ENCODE data around the gene AP4E1. TPM values are rescaled to one million over a fixed set of nuclear protein-coding genes. Genes with fewer than 3 reads are reported as not detected.

AP4E1 gene
- total RNA-seq, 1 experiment from 2014 or later, result 9.5 TPM

DNA sequence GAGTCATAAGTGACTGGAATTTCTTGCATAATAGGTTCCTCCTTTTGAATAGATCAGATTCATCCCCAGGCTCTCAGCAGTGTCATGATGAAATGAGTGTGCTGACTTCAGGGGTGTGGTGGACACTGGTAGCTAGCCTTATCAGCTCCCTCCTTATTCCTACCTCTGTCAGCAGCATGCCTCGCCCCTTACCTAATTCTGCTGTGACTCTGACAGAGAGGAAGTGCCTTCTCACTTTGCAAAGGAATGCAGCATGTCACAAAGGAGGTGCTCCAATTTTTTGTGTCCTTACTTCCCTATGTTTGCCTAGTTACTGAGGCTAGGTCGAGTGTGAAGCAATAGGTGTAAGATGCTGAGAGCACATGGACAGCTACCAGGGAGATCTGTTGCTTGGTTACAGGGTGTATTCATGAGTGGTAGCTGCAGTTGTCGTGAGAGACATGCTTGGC is 95.6 kb downstream of the AP4E1 start:
- CTCF ChIA-PET, result interaction anchor here (0.9 kb wide), 1 partner anchor 189 kb away, joined by 3 read pairs; no protein-coding TSS in a partner anchor
- H3K27ac Mint-ChIP-seq, result no peak overlapping the region

DNA sequence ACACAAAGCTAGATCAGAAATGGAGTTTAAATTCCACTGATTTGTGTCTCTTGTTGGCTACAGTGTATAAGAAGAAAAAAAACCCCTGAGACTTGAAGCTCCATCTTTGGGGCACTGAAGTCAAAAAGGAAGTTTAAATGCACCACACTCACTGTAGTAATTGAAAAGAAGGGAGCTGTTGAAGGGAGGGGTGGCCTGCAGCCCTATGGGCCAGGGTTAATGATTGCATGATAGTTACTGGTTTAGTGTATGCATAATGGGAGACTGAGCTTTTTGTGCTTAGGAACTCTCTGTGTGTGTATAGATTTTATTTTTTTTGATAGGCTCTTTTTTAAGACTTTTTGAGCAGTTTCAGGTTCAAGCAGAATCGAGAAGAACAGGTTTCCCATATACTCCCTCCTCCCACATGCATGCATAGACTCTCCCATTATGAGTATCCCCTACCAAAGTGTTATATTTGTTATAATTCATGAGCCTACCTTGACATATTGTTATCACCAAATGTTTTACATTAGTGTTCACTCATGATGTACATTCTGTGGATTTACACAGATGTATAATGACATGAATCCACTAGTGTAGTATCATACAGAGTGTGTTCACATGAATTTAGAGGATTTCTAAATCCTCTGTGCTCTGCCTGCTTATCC is 98.0 kb downstream of the AP4E1 start:
- ChIA-PET POLR2A (no interaction called here), CTCF (no interaction called here)
- H3K27me3 Mint-ChIP-seq (ENCODE audit: low read depth), result no peaks in the 10 kb centered on the region
- ATAC-seq (no peak), DNase-seq (ENCODE audit: low spot score) (no peak)
- H3K27ac Mint-ChIP-seq, result no peak overlapping the region
- TF ChIP-seq EMX1 (CRISPR knock-in tag; IDR thresholded peaks at IDR 0.05) (no peak), ZNF232 (CRISPR knock-in tag; IDR thresholded peaks at IDR 0.05) (no peak)
- peaks cover 4% of the 10 kb centered on the region for H3K4me1 Mint-ChIP-seq
- no peak overlapping the region for H3K4me3 Mint-ChIP-seq
- H3K36me3 Mint-ChIP-seq, result peaks cover 27% of the 10 kb centered on the region
- H3K9me3 Mint-ChIP-seq, result peaks cover 23% of the 10 kb centered on the region

More for the DNA sequence above, 95.6 kb downstream of the AP4E1 start:
- no peaks in the 10 kb centered on the region for H3K27me3 Mint-ChIP-seq (ENCODE audit: low read depth)
- peaks cover 23% of the 10 kb centered on the region for H3K9me3 Mint-ChIP-seq
- TF ChIP-seq ZNF671 (CRISPR knock-in tag; IDR thresholded peaks at IDR 0.05), result no peak
- TF ChIP-seq, protein P1, sequence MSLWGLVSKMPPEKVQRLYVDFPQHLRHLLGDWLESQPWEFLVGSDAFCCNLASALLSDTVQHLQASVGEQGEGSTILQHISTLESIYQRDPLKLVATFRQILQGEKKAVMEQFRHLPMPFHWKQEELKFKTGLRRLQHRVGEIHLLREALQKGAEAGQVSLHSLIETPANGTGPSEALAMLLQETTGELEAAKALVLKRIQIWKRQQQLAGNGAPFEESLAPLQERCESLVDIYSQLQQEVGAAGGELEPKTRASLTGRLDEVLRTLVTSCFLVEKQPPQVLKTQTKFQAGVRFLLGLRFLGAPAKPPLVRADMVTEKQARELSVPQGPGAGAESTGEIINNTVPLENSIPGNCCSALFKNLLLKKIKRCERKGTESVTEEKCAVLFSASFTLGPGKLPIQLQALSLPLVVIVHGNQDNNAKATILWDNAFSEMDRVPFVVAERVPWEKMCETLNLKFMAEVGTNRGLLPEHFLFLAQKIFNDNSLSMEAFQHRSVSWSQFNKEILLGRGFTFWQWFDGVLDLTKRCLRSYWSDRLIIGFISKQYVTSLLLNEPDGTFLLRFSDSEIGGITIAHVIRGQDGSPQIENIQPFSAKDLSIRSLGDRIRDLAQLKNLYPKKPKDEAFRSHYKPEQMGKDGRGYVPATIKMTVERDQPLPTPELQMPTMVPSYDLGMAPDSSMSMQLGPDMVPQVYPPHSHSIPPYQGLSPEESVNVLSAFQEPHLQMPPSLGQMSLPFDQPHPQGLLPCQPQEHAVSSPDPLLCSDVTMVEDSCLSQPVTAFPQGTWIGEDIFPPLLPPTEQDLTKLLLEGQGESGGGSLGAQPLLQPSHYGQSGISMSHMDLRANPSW (CRISPR knock-in tag; conservative IDR thresholded peaks at IDR 0.05; ENCODE audit: low read depth), result no peak
- no peak for TF ChIP-seq ETV6 (CRISPR knock-in tag; IDR thresholded peaks at IDR 0.05)
- TF ChIP-seq, protein P2, sequence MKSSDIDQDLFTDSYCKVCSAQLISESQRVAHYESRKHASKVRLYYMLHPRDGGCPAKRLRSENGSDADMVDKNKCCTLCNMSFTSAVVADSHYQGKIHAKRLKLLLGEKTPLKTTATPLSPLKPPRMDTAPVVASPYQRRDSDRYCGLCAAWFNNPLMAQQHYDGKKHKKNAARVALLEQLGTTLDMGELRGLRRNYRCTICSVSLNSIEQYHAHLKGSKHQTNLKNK (CRISPR knock-in tag; IDR thresholded peaks at IDR 0.05), result no peak
- TF ChIP-seq ESRRA (CRISPR knock-in tag; IDR thresholded peaks at IDR 0.05; ENCODE audit: borderline replicate concordance), result no peak
- TF ChIP-seq NFATC4 (CRISPR knock-in tag; IDR thresholded peaks at IDR 0.05), result no peak
- no peak for TF ChIP-seq TEAD4 (CRISPR knock-in tag; IDR thresholded peaks at IDR 0.05)
- no peak for TF ChIP-seq SP1 (CRISPR knock-in tag; conservative IDR thresholded peaks at IDR 0.05)
- no peak for TF ChIP-seq OVOL2 (CRISPR knock-in tag; IDR thresholded peaks at IDR 0.05; ENCODE audit: borderline replicate concordance)
- TF ChIP-seq SMAD3 (CRISPR knock-in tag; IDR thresholded peaks at IDR 0.05; ENCODE audit: borderline replicate concordance), result no peak
- no peak for TF ChIP-seq EMX1 (CRISPR knock-in tag; IDR thresholded peaks at IDR 0.05)
- TF ChIP-seq JAZF1 (CRISPR knock-in tag; IDR thresholded peaks at IDR 0.05), result no peak
- TF ChIP-seq ZNF232 (CRISPR knock-in tag; IDR thresholded peaks at IDR 0.05), result no peak
- no peak for DNase-seq (ENCODE audit: low spot score)
- H3K36me3 Mint-ChIP-seq, result peaks cover 28% of the 10 kb centered on the region
- H3K4me1 Mint-ChIP-seq, result peaks cover 4% of the 10 kb centered on the region
- H3K4me3 Mint-ChIP-seq, result no peak overlapping the region
- peak; percentile 90 for ATAC-seq
- POLR2A ChIA-PET, result interaction anchor here (1.0 kb wide), 1 partner anchor 8 kb away, joined by 4 read pairs; no protein-coding TSS in a partner anchor

DNA sequence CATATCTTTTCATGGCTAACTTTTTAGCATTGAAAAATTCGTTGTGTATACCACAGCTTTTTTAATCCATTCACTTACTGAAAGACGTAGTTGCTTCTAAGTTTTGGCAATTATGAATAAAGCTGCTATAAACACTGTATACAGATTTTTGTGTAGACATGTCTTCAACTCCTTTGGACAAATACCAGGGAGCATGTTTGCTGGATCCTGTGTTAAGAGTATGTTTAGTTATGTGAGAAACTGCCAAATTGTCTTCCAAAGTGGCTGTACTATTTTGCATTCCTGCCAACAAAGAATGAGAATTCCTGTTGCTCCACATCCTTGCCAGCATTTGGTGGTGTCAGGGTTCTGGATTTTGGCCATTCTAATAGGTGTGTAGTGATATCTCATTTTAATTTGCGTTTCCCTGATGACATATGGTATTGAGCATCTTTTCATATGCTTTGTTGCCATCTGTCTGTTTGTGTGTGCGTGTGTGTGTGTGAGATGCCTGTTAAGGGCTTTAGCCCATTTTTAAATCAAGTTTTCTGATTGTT is 98.7 kb downstream of the AP4E1 start:
- POLR2A ChIA-PET, result no interaction called here
- Mint-ChIP-seq H3K27me3 (ENCODE audit: low read depth) (no peaks in the 10 kb centered on the region), H3K4me3 (no peak overlapping the region), H3K9me3 (peaks cover 23% of the 10 kb centered on the region), H3K27ac (no peak overlapping the region), H3K4me1 (peaks cover 7% of the 10 kb centered on the region), H3K36me3 (peaks cover 25% of the 10 kb centered on the region)
- TF ChIP-seq, protein P3, sequence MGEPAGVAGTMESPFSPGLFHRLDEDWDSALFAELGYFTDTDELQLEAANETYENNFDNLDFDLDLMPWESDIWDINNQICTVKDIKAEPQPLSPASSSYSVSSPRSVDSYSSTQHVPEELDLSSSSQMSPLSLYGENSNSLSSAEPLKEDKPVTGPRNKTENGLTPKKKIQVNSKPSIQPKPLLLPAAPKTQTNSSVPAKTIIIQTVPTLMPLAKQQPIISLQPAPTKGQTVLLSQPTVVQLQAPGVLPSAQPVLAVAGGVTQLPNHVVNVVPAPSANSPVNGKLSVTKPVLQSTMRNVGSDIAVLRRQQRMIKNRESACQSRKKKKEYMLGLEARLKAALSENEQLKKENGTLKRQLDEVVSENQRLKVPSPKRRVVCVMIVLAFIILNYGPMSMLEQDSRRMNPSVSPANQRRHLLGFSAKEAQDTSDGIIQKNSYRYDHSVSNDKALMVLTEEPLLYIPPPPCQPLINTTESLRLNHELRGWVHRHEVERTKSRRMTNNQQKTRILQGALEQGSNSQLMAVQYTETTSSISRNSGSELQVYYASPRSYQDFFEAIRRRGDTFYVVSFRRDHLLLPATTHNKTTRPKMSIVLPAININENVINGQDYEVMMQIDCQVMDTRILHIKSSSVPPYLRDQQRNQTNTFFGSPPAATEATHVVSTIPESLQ (CRISPR knock-in tag; IDR thresholded peaks at IDR 0.05), result no peak
- no peak for TF ChIP-seq SOX15 (CRISPR knock-in tag; IDR thresholded peaks at IDR 0.05)
- TF ChIP-seq, protein P4, sequence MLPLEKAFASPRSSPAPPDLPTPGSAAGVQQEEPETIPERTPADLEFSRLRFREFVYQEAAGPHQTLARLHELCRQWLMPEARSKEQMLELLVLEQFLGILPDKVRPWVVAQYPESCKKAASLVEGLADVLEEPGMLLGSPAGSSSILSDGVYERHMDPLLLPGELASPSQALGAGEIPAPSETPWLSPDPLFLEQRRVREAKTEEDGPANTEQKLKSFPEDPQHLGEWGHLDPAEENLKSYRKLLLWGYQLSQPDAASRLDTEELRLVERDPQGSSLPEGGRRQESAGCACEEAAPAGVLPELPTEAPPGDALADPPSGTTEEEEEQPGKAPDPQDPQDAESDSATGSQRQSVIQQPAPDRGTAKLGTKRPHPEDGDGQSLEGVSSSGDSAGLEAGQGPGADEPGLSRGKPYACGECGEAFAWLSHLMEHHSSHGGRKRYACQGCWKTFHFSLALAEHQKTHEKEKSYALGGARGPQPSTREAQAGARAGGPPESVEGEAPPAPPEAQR (CRISPR knock-in tag; IDR thresholded peaks at IDR 0.05), result no peak
- no peak for ATAC-seq
- DNase-seq (ENCODE audit: low spot score), result no peak
- CTCF ChIA-PET, result no interaction called here
